MCF 10A (cell line): ENCODE data around the gene SMCHD1. TPM values are rescaled to one million over a fixed set of nuclear protein-coding genes. Genes with fewer than 3 reads are reported as not detected.

Source experiments
- BruUV-seq: library from RNA; stranded (reverse); fragments of 400-500 nt; replicated peaks from 2 replicates; lab custom pipeline; 2021; lab: Mats Ljungman, UMichigan
- CTCF ChIA-PET: fragments of 300-600 bp; sonication (Branson Sonifier 250); formaldehyde crosslinking; extraction: SDS; loops from one replicate; lab custom pipeline; 2021; ENCODE audit warnings: antibody characterized with exemption, inconsistent platforms; lab: Yijun Ruan, JAX
- POLR2A ChIA-PET: fragments of 300-600, 350-650 bp; sonication (Branson Sonifier 250); formaldehyde crosslinking; extraction: SDS; loops from one replicate; lab custom pipeline; 2020; ENCODE audit warnings: antibody characterized with exemption, inconsistent platforms; lab: Yijun Ruan, JAX
- DNase-seq: peaks from one replicate; pipeline ENCODE4 v3.0.0-alpha.2; 2018; ENCODE audit not compliant: unreplicated experiment
- H3K27ac Mint-ChIP-seq: one replicate; pipeline ENCODE4 v1.8.0; 2022; ENCODE audit warnings: mild to moderate bottlenecking, low read depth, mixed read lengths; ENCODE audit not compliant: unreplicated experiment
- H3K27me3 Mint-ChIP-seq: one replicate; pipeline ENCODE4 v1.8.0; 2022; ENCODE audit warnings: mixed read lengths; ENCODE audit not compliant: insufficient read depth, unreplicated experiment
- H3K36me3 Mint-ChIP-seq: one replicate; pipeline ENCODE4 v1.8.0; 2022; ENCODE audit warnings: mild to moderate bottlenecking, moderate library complexity, mixed read lengths; ENCODE audit not compliant: insufficient read depth, unreplicated experiment
- H3K4me1 Mint-ChIP-seq: one replicate; pipeline ENCODE4 v1.8.0; 2022; ENCODE audit warnings: mixed read lengths; ENCODE audit not compliant: insufficient read depth, unreplicated experiment
- H3K4me3 Mint-ChIP-seq: one replicate; pipeline ENCODE4 v1.8.0; 2022; ENCODE audit warnings: mild to moderate bottlenecking, moderate library complexity, mixed read lengths; ENCODE audit not compliant: unreplicated experiment
- H3K9me3 Mint-ChIP-seq: one replicate; pipeline ENCODE4 v1.8.0; 2022; ENCODE audit warnings: mixed read lengths; ENCODE audit not compliant: unreplicated experiment
- intact Hi-C: fragments of 100-400 bp; cut with micrococcal nuclease; formaldehyde crosslinking; loops from 2 replicates; pipeline ENCODE4 v1.14.1; 2022
- total RNA-seq: library from RNA; stranded (reverse); gene quantifications from 2 replicates; pipeline ENCODE4 v1.2.3, GENCODE V29; 2022
- TF ChIP-seq, protein P1 (sequence below): fragments of 200-600 bp; IDR thresholded peaks from one replicate; pipeline ENCODE4 v1.8.0; 2022; ENCODE audit warnings: antibody characterized with exemption, mild to moderate bottlenecking; ENCODE audit not compliant: unreplicated experiment

SMCHD1 gene
- total RNA-seq, 1 experiment from 2014 or later, result 50.7 TPM

DNA sequence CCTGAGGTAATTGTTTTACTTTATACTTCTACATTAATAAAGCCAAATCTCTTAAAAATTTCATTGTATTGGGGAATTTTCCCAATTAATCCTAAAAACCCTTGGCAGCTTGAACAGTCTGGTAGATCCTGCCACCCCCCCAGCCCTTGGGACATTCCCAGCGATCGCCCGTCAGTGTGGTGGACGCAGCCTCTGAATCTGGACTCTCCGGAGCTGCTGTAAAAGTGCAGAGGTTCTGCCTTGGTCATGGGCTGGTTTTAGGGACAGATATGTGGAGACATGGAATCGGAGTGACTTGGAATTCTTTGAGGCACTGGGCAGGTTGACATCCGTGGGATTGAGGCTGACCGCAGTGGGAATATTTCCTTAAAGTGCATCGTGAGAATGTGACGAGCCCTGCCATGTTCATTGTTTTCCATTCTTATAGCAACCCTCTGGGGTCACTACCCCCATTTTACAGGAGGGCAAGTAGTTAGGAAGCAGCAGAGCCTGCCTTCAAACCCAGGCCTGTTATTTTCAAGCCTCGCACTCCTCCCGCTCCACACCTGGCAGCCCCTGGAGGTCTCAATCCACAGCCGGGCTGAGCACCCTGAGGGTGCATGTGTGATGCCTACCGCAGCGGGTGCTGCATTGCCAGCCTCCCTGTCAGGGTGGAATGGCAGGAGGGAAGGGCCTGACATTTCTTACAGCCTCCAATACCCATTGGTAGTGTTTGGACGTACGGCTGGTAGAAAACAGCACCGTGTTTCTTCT lies 197.8 kb downstream of the SMCHD1 start:
- Mint-ChIP-seq H3K4me3 (no peak overlapping the region), H3K4me1 (peaks cover 26% of the 10 kb centered on the region), H3K36me3 (no peaks in the 10 kb centered on the region), H3K27ac (no peak overlapping the region), H3K27me3 (no peaks in the 10 kb centered on the region), H3K9me3 (no peaks in the 10 kb centered on the region)
- no peak for DNase-seq
- TF ChIP-seq, protein P1, sequence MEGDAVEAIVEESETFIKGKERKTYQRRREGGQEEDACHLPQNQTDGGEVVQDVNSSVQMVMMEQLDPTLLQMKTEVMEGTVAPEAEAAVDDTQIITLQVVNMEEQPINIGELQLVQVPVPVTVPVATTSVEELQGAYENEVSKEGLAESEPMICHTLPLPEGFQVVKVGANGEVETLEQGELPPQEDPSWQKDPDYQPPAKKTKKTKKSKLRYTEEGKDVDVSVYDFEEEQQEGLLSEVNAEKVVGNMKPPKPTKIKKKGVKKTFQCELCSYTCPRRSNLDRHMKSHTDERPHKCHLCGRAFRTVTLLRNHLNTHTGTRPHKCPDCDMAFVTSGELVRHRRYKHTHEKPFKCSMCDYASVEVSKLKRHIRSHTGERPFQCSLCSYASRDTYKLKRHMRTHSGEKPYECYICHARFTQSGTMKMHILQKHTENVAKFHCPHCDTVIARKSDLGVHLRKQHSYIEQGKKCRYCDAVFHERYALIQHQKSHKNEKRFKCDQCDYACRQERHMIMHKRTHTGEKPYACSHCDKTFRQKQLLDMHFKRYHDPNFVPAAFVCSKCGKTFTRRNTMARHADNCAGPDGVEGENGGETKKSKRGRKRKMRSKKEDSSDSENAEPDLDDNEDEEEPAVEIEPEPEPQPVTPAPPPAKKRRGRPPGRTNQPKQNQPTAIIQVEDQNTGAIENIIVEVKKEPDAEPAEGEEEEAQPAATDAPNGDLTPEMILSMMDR, result no peak
- intact Hi-C loops, result no loop called here
- ChIA-PET CTCF (no interaction called here), POLR2A (no interaction called here)
- no TSS peak for BruUV-seq

DNA sequence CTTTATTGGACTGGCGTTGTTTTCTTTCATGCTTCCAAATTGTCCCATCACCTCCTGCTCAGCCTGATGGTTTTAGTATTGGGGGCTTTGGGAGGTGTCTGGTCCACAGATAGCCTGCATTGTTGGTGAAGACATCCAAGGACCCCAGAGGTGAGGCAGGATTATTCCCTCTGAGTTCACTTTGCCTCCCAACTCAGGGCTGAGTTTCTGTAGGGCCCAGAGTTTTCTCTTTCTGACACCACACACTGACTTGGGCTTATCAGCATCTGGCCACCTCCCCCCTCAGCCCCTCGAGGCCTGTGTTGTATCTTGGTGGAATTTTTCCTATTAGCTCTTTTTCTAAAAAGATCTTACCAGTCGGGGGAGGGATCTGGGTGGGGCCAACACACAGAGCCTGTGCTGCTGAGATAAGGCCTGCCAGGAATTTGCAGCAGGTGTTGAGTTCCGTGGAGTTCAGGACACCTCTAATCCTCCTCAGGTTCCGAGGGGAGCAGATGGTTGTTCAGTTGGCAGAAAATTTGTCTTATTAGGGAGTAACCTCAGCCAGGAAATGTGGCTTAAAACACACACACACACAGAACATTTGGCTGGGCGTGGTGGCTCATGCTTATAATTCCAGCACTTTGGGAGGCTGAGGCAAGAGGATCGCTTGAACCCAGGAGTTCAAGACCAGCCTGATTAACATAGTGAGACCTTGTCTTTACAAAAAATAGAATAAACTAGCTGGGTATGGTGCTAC lies 198.6 kb downstream of the SMCHD1 start:
- POLR2A ChIA-PET, result interaction anchor here (0.6 kb wide), 1 partner anchor 198 kb away, joined by 3 read pairs; no protein-coding TSS in a partner anchor
- H3K27ac Mint-ChIP-seq, result no peak overlapping the region
- H3K4me1 Mint-ChIP-seq, result peaks cover 28% of the 10 kb centered on the region

More for the DNA sequence above, 198.6 kb downstream of the SMCHD1 start:
- intact Hi-C loops, result no loop called here
- no TSS peak for BruUV-seq
- no peaks in the 10 kb centered on the region for H3K36me3 Mint-ChIP-seq
- no peaks in the 10 kb centered on the region for H3K9me3 Mint-ChIP-seq
- no peak for DNase-seq
- H3K4me3 Mint-ChIP-seq, result no peak overlapping the region
- CTCF ChIA-PET, result interaction anchor here (0.6 kb wide), 1 partner anchor 266 kb away, joined by 3 read pairs; no protein-coding TSS in a partner anchor
- no peaks in the 10 kb centered on the region for H3K27me3 Mint-ChIP-seq
- TF ChIP-seq, protein P1, result no peak

Other genes starting within 250 kb of the SMCHD1 start
- 11.8 and 15.0 TPM in 2 replicates for gene METTL4, start 84.2 kb upstream of the SMCHD1 start, total RNA-seq
- gene NDC80, start 84.2 kb upstream of the SMCHD1 start, total RNA-seq, result 20.4 and 29.6 TPM in 2 replicates
- not detected in 2 replicates for gene EMILIN2, start 191.3 kb downstream of the SMCHD1 start, total RNA-seq